GM12891 (cell line): ENCODE results near the gene MMGT1.

Experiments used
- POLR2A ChIP-seq: IDR thresholded peaks from 2 replicates; pipeline ENCODE4 v1.6.1; 2011; ENCODE audit warnings: low read depth, low read length, control low read depth
- POLR2AphosphoS5 ChIP-seq: IDR thresholded peaks from 2 replicates; pipeline ENCODE4 v1.6.1; 2011; ENCODE audit warnings: low read depth, low read length, control low read depth
- POU2F2 ChIP-seq: IDR thresholded peaks from 2 replicates; pipeline ENCODE4 v1.6.1; 2011; ENCODE audit warnings: low read depth, mild to moderate bottlenecking, control low read depth, low read length, moderate library complexity
- SPI1 ChIP-seq: IDR thresholded peaks from 2 replicates; pipeline ENCODE4 v1.6.1; 2011; ENCODE audit warnings: low read depth, low read length, control low read depth
- TAF1 ChIP-seq: IDR thresholded peaks from 2 replicates; pipeline ENCODE4 v1.6.1; 2011; ENCODE audit warnings: low read depth, low read length, control low read depth

DNA sequence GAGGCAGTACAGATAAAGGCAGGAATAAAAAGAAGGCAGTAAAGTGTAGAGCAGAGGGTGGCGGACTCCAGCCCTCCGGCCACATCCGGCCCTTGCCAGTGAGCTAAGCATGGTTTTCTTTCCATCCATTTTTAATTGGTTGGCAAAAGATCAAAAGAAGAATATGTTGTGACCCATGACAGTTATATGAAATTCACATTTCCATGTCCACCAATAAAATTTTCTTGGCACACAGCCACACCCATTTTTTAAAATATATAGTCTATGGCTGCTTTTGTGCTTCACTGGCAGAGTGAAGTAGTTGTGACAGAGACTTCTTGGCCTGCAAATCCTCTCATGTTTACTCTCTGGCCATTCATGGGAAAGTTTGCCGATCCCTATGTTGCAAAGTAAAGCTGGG lies 41.2 kb upstream of the MMGT1 start:
- TF ChIP-seq POLR2AphosphoS5 (no peak), POU2F2 (no peak), TAF1 (no peak), POLR2A (no peak), SPI1 (no peak)
